Brain microvascular endothelial cell (primary cell): Measurements from ENCODE around the gene PSMB5.

Experiments used
- DNase-seq: peaks from one replicate; pipeline ENCODE4 v3.0.0-alpha.2; 2020
- H3K27ac ChIP-seq: fragments of 250-450 bp; sonication (Bioruptor Pico); 2 replicates; pipeline ENCODE4 v1.5.1; 2020; ENCODE audit warnings: mild to moderate bottlenecking, moderate library complexity
- H3K27me3 ChIP-seq: fragments of 250-450 bp; sonication (Bioruptor Pico); replicated peaks from 2 replicates; pipeline ENCODE4 v1.5.1; 2020; ENCODE audit warnings: mild to moderate bottlenecking
- H3K36me3 ChIP-seq: fragments of 250-450 bp; sonication (Bioruptor Pico); replicated peaks from 2 replicates; pipeline ENCODE4 v1.5.1; 2020; ENCODE audit warnings: mild to moderate bottlenecking
- H3K4me3 ChIP-seq: 2 replicates; pipeline ENCODE4 v1.5.1; 2011; ENCODE audit warnings: low read depth, mild to moderate bottlenecking, control low read depth, low read length, moderate library complexity
- CTCF ChIP-seq: IDR thresholded peaks from 2 replicates; pipeline ENCODE4 v1.5.1; 2011; ENCODE audit warnings: low read depth, mild to moderate bottlenecking, moderate library complexity, low read length, control low read depth, inconsistent platforms; ENCODE audit errors: missing control alignments
- in situ Hi-C: cut with HindIII; loops from 2 replicates; pipeline ENCODE4 v1.10.0; 2017; ENCODE audit warnings: low sequenced_read_pairs, low pct_ligation_motif_present

Gene PSMB5

GRCh38 chr14:23024612-23025075 is 10.1 kb downstream of the PSMB5 start:
- Histone ChIP-seq H3K4me3 (no peak overlapping the region), H3K36me3 (peaks cover 31% of the 10 kb centered on the region), H3K27me3 (no peaks in the 10 kb centered on the region), H3K27ac (no peak overlapping the region)
- in situ Hi-C loops: no loop called here
- TF ChIP-seq CTCF: no peak
- no peak for DNase-seq

GRCh38 chr14:23023795-23024152 is 10.9 kb downstream of the PSMB5 start:
- no peak for TF ChIP-seq CTCF
- H3K4me3 ChIP-seq: no peak overlapping the region
- in situ Hi-C loops: no loop called here
- H3K27me3 ChIP-seq: no peaks in the 10 kb centered on the region
- H3K27ac ChIP-seq: no peak overlapping the region
- H3K36me3 ChIP-seq: peaks cover 24% of the 10 kb centered on the region
- no peak for DNase-seq

- TF ChIP-seq CTCF: no peak
- peaks cover 19% of the 10 kb centered on the region for H3K36me3 ChIP-seq
- no peaks in the 10 kb centered on the region for H3K27me3 ChIP-seq
- no peak overlapping the region for H3K27ac ChIP-seq
- H3K4me3 ChIP-seq: no peak overlapping the region
- in situ Hi-C loops: no loop called here
- no peak for DNase-seq
These were observed 11.5 kb downstream of the PSMB5 start for GRCh38 chr14:23023022-23023794.

- H3K27ac ChIP-seq: no peak overlapping the region
- no peak overlapping the region for H3K4me3 ChIP-seq
- no peak for TF ChIP-seq CTCF
These were observed 12.7 kb downstream of the PSMB5 start for GRCh38 chr14:23021889-23022442.

GRCh38 chr14:23021434-23021833 is 13.3 kb downstream of the PSMB5 start:
- no peak overlapping the region for H3K4me3 ChIP-seq
- no peak for TF ChIP-seq CTCF
- in situ Hi-C loops: no loop called here
- no peak overlapping the region for H3K27ac ChIP-seq
- no peaks in the 10 kb centered on the region for H3K27me3 ChIP-seq
- peaks cover 8% of the 10 kb centered on the region for H3K36me3 ChIP-seq
- DNase-seq: no peak

More at GRCh38 chr14:23021889-23022442, 12.7 kb downstream of the PSMB5 start:
- no peak for DNase-seq
- no peaks in the 10 kb centered on the region for H3K27me3 ChIP-seq
- peaks cover 12% of the 10 kb centered on the region for H3K36me3 ChIP-seq
- in situ Hi-C loops: no loop called here
